ENCODE measurements around the gene MEGF8.
"Not testable (repeated sequence)": the region's sequence is repeated elsewhere in the genome, so short reads cannot be mapped to it uniquely, and the experiment has no call there.

- TF ChIP-seq, protein P1, sequence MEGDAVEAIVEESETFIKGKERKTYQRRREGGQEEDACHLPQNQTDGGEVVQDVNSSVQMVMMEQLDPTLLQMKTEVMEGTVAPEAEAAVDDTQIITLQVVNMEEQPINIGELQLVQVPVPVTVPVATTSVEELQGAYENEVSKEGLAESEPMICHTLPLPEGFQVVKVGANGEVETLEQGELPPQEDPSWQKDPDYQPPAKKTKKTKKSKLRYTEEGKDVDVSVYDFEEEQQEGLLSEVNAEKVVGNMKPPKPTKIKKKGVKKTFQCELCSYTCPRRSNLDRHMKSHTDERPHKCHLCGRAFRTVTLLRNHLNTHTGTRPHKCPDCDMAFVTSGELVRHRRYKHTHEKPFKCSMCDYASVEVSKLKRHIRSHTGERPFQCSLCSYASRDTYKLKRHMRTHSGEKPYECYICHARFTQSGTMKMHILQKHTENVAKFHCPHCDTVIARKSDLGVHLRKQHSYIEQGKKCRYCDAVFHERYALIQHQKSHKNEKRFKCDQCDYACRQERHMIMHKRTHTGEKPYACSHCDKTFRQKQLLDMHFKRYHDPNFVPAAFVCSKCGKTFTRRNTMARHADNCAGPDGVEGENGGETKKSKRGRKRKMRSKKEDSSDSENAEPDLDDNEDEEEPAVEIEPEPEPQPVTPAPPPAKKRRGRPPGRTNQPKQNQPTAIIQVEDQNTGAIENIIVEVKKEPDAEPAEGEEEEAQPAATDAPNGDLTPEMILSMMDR (IDR thresholded peaks at IDR 0.05; ENCODE audit: insufficient read depth, low read length) = not testable (repeated sequence)
- TF ChIP-seq, protein P2, sequence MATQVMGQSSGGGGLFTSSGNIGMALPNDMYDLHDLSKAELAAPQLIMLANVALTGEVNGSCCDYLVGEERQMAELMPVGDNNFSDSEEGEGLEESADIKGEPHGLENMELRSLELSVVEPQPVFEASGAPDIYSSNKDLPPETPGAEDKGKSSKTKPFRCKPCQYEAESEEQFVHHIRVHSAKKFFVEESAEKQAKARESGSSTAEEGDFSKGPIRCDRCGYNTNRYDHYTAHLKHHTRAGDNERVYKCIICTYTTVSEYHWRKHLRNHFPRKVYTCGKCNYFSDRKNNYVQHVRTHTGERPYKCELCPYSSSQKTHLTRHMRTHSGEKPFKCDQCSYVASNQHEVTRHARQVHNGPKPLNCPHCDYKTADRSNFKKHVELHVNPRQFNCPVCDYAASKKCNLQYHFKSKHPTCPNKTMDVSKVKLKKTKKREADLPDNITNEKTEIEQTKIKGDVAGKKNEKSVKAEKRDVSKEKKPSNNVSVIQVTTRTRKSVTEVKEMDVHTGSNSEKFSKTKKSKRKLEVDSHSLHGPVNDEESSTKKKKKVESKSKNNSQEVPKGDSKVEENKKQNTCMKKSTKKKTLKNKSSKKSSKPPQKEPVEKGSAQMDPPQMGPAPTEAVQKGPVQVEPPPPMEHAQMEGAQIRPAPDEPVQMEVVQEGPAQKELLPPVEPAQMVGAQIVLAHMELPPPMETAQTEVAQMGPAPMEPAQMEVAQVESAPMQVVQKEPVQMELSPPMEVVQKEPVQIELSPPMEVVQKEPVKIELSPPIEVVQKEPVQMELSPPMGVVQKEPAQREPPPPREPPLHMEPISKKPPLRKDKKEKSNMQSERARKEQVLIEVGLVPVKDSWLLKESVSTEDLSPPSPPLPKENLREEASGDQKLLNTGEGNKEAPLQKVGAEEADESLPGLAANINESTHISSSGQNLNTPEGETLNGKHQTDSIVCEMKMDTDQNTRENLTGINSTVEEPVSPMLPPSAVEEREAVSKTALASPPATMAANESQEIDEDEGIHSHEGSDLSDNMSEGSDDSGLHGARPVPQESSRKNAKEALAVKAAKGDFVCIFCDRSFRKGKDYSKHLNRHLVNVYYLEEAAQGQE (IDR thresholded peaks at IDR 0.05; ENCODE audit: insufficient replicate concordance, low read depth) = not testable (repeated sequence)
- not testable (repeated sequence) for TF ChIP-seq GABPA (IDR thresholded peaks at IDR 0.05; ENCODE audit: low read depth); POLR2AphosphoS5 (IDR thresholded peaks at IDR 0.05; ENCODE audit: low read depth); SPI1 (IDR thresholded peaks at IDR 0.05; ENCODE audit: borderline replicate concordance, low read depth)
Observed at GRCh38 chr19:42339922-42340321, 14.5 kb downstream of the MEGF8 start.

Measured in HL-60 (cell line).